Caco-2 (cell line): ENCODE measurements around the gene CASTOR2. TPM values are rescaled to one million over a fixed set of nuclear protein-coding genes. Genes with fewer than 3 reads are reported as not detected.
"Not testable (repeated sequence)": the region's sequence is repeated elsewhere in the genome, so short reads cannot be mapped to it uniquely, and the experiment has no call there.

Experiments used
- BruUV-seq: library from RNA; stranded (reverse); fragments of 400-500 nt; replicated peaks from 2 replicates; lab custom pipeline; 2021; lab: Mats Ljungman, UMichigan
- CTCF ChIA-PET: fragments of 300-600 bp; sonication (Branson Sonifier 250); formaldehyde crosslinking; loops from one replicate; lab custom pipeline; 2022; ENCODE audit warnings: antibody characterized with exemption; lab: Charles Lee
- POLR2A ChIA-PET: fragments of 300-600 bp; sonication (Branson Sonifier 250); formaldehyde crosslinking; loops from one replicate; lab custom pipeline; 2022; ENCODE audit warnings: antibody characterized with exemption; lab: Charles Lee
- DNase-seq, 2 experiments: peaks; one replicate each; pipeline versions ENCODE4 v3.0.0 to v3.0.0-alpha.2; 2020 to 2022
- H3K27me3 ChIP-seq: replicated peaks from 2 replicates; pipeline ENCODE4 v1.6.0; 2011; ENCODE audit warnings: low read length; ENCODE audit not compliant: control insufficient read depth, insufficient read depth
- H3K36me3 ChIP-seq: 2 replicates; pipeline ENCODE4 v1.5.1; 2011; ENCODE audit warnings: low read length; ENCODE audit not compliant: control insufficient read depth, insufficient read depth
- H3K4me1 ChIP-seq: fragments of 250-450 bp; sonication (Bioruptor Pico); 2 replicates; pipeline ENCODE4 v1.5.1; 2020; ENCODE audit warnings: mild to moderate bottlenecking
- H3K4me3 ChIP-seq: 2 replicates; pipeline ENCODE4 v1.5.1; 2011; ENCODE audit warnings: low read depth, mild to moderate bottlenecking, control low read depth, low read length
- H3K9me3 ChIP-seq: fragments of 250-450 bp; sonication (Bioruptor Pico); 2 replicates; pipeline ENCODE4 v1.5.1; 2020; ENCODE audit warnings: mild to moderate bottlenecking, moderate library complexity
- H3K27ac Mint-ChIP-seq: one replicate; pipeline ENCODE4 v1.8.0; 2022; ENCODE audit warnings: mixed read lengths; ENCODE audit not compliant: unreplicated experiment
- H3K27me3 Mint-ChIP-seq: one replicate; pipeline ENCODE4 v1.8.0; 2022; ENCODE audit warnings: mixed read lengths; ENCODE audit not compliant: insufficient read depth, unreplicated experiment
- H3K36me3 Mint-ChIP-seq: one replicate; pipeline ENCODE4 v1.8.0; 2022; ENCODE audit warnings: mild to moderate bottlenecking, mixed read lengths; ENCODE audit not compliant: insufficient read depth, unreplicated experiment
- H3K4me1 Mint-ChIP-seq: one replicate; pipeline ENCODE4 v1.8.0; 2022; ENCODE audit warnings: low read depth, mixed read lengths; ENCODE audit not compliant: unreplicated experiment
- H3K4me3 Mint-ChIP-seq: one replicate; pipeline ENCODE4 v1.8.0; 2022; ENCODE audit warnings: mild to moderate bottlenecking, moderate library complexity, mixed read lengths; ENCODE audit not compliant: unreplicated experiment
- H3K9me3 Mint-ChIP-seq: one replicate; pipeline ENCODE4 v1.8.0; 2022; ENCODE audit warnings: mixed read lengths; ENCODE audit not compliant: unreplicated experiment
- intact Hi-C: fragments of 100-400 bp; cut with micrococcal nuclease; formaldehyde crosslinking; loops from one replicate; pipeline ENCODE4 v1.10.0; 2022; ENCODE audit not compliant: unreplicated experiment
- total RNA-seq: library from RNA; stranded (reverse); gene quantifications from 2 replicates; pipeline ENCODE4 v1.2.3, GENCODE V29; 2022
- TF ChIP-seq, protein P1 (sequence below), 2 experiments: fragments of 200-600 bp in 1 of 2; IDR thresholded peaks; 1 replicate in 1 of 2; 2 replicates in 1 of 2; pipeline versions ENCODE4 v1.5.1 to v1.8.0; 2011 to 2022; ENCODE audit warnings: antibody characterized with exemption in 1 of 2, control low read depth in 1 of 2, inconsistent platforms in 1 of 2, low read depth in 1 of 2, low read length in 1 of 2, mild to moderate bottlenecking in 1 of 2, moderate library complexity in 1 of 2; ENCODE audit not compliant: insufficient read depth in 1 of 2, severe bottlenecking in 1 of 2, unreplicated experiment in 1 of 2

CASTOR2 gene
- total RNA-seq, 1 experiment from 2014 or later, result 45.6 TPM

DNA sequence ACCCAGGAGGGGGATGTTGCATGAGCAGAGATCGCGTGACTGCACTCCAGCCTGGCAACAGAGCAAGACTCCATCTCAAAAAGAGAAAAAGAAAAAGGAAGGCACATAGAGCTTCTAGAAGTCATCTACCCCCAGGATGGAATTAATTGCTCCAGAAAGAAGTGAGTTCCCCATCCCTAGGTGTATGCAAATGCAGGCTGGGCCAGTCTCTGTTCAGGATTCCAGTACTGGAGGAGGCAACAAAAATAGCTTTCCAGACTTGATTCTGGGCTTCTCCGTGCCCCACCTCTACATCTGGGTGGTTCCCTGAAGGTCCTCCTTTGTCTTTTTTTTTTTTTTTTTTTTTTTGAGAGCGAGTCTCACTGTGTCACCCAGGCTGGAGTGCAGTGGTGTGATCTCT is 28.6 kb downstream of the CASTOR2 start:
- H3K27me3 Mint-ChIP-seq, result no peaks in the 10 kb centered on the region
- H3K4me1 ChIP-seq, result peaks cover 25% of the 10 kb centered on the region
- POLR2A ChIA-PET, result no interaction called here
- intact Hi-C loops, result no loop called here
- peak overlapping the region; percentile 96 for H3K27ac Mint-ChIP-seq
- H3K27me3 ChIP-seq, result no peaks in the 10 kb centered on the region
- H3K36me3 ChIP-seq, result no peaks in the 10 kb centered on the region
- CTCF ChIA-PET, result no interaction called here
- BruUV-seq, result TSS peak; percentile 35
- TF ChIP-seq, protein P1, sequence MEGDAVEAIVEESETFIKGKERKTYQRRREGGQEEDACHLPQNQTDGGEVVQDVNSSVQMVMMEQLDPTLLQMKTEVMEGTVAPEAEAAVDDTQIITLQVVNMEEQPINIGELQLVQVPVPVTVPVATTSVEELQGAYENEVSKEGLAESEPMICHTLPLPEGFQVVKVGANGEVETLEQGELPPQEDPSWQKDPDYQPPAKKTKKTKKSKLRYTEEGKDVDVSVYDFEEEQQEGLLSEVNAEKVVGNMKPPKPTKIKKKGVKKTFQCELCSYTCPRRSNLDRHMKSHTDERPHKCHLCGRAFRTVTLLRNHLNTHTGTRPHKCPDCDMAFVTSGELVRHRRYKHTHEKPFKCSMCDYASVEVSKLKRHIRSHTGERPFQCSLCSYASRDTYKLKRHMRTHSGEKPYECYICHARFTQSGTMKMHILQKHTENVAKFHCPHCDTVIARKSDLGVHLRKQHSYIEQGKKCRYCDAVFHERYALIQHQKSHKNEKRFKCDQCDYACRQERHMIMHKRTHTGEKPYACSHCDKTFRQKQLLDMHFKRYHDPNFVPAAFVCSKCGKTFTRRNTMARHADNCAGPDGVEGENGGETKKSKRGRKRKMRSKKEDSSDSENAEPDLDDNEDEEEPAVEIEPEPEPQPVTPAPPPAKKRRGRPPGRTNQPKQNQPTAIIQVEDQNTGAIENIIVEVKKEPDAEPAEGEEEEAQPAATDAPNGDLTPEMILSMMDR (IDR thresholded peaks at IDR 0.05; ENCODE audit: insufficient read depth in 1 of 2, low read depth in 1 of 2, low read length in 1 of 2, severe bottlenecking in 1 of 2, unreplicated experiment in 1 of 2), result no peak
- H3K4me1 Mint-ChIP-seq, result peaks cover 41% of the 10 kb centered on the region
- no peaks in the 10 kb centered on the region for H3K9me3 ChIP-seq
- H3K4me3 Mint-ChIP-seq, result no peak overlapping the region
- no peaks in the 10 kb centered on the region for H3K9me3 Mint-ChIP-seq
- H3K36me3 Mint-ChIP-seq, result peaks cover 22% of the 10 kb centered on the region
- DNase-seq, result no peak
- no peak overlapping the region for H3K4me3 ChIP-seq

DNA sequence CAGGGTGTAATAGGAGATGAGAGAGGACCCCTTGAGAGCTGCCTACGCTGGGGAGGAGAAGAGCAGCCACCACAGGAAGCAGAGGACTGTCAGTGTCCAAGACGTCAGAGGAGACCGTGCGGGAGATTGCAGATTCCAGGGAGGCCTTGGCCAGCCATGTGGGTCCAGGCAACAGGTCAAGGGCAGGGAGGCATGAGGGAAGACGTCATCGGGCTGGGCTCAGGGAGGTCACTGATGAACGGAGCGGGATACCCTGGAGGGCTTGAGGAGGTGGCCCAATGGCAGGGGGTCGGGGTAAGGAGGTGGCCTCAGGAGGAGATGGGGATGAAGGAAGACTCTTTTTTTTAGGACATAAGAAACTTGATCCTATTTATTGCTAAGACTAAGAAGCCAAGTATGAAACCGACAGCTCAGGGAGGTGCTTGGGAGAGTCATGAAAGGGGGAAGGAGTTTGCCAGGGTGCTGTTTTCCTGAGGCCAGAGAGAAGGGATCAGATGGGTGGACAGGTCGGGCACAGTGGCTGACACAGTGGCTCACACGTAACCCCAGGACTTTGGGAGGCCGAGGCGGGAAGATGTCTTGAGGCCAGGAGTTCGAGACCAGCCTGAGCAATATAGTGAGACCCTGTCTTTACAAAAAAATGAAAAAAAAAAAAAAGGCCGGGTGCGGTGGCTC is 30.5 kb downstream of the CASTOR2 start:
- H3K9me3 Mint-ChIP-seq, BruUV-seq, H3K27me3 ChIP-seq, intact Hi-C loops, H3K27me3 Mint-ChIP-seq, DNase-seq, H3K4me3 Mint-ChIP-seq, H3K9me3 ChIP-seq, H3K36me3 ChIP-seq, CTCF ChIA-PET, H3K4me3 ChIP-seq, POLR2A ChIA-PET: not testable (repeated sequence)
- Mint-ChIP-seq H3K36me3 (peaks cover 22% of the 10 kb centered on the region), H3K27ac (peak overlapping the region; percentile 96), H3K4me1 (peaks cover 41% of the 10 kb centered on the region)
- peaks cover 25% of the 10 kb centered on the region for H3K4me1 ChIP-seq

DNA sequence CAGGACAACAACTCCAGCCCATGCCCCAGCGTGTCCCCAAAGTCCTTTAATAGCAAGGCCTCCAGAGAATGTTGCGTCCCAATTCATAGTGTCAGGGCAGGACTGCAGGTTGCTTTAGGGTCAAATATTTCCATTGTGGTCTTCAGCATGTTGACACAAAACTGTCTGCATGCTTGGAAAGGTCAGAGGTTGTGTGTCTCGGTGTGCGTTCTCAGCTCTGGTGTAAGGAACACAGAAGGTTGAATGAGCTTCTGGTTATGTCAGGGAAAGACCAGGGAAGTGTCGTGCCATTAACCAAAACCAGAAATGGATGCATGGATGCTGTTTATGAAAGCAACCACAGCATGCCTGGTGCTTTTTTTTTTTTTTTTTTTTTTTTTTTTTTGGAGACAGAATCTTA is 31.9 kb downstream of the CASTOR2 start:
- intact Hi-C loops, H3K27me3 Mint-ChIP-seq, H3K9me3 Mint-ChIP-seq, H3K36me3 ChIP-seq, BruUV-seq, H3K4me3 ChIP-seq, H3K9me3 ChIP-seq, CTCF ChIA-PET, H3K27me3 ChIP-seq: not testable (repeated sequence)
- peaks cover 39% of the 10 kb centered on the region for H3K4me1 Mint-ChIP-seq
- peak; percentile 65 to 73 for DNase-seq
- H3K36me3 Mint-ChIP-seq, result peaks cover 26% of the 10 kb centered on the region
- POLR2A ChIA-PET, result interaction anchor here (0.7 kb wide), 1 partner anchor 18 kb away, joined by 6 read pairs; no protein-coding TSS in a partner anchor
- H3K4me3 Mint-ChIP-seq, result peak overlapping the region; percentile 53
- H3K27ac Mint-ChIP-seq, result peak overlapping the region; percentile 96
- H3K4me1 ChIP-seq, result peaks cover 25% of the 10 kb centered on the region

DNA sequence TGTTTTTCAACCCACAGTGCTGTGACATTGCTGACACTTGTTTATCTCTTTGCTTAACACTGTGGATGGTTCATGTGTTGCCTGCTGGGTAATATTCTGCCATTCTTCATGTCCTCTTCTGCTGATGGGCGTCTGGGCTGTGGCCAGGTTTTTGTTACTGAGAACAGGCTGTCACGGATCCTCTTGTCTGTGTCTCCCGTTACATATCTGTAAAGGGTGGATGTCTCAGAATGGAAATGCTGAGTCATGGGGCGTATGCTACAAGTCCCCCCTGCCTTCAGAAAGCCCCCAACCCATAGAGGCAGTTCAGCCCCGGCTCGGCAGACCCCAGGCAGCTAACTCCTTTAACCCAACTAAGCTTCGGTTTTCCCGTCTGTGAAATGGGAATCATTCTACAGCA is 33.3 kb downstream of the CASTOR2 start:
- H3K9me3 ChIP-seq, CTCF ChIA-PET, DNase-seq, H3K9me3 Mint-ChIP-seq, H3K36me3 ChIP-seq, H3K27ac Mint-ChIP-seq, H3K4me3 ChIP-seq, intact Hi-C loops, H3K27me3 Mint-ChIP-seq, H3K4me3 Mint-ChIP-seq, BruUV-seq, H3K27me3 ChIP-seq: not testable (repeated sequence)
- Mint-ChIP-seq H3K4me1 (peaks cover 30% of the 10 kb centered on the region), H3K36me3 (peaks cover 36% of the 10 kb centered on the region)
- H3K4me1 ChIP-seq, result peaks cover 20% of the 10 kb centered on the region
- POLR2A ChIA-PET, result interaction anchor here (0.6 kb wide), 1 partner anchor 777 kb away, joined by 4 read pairs; no protein-coding TSS in a partner anchor

DNA sequence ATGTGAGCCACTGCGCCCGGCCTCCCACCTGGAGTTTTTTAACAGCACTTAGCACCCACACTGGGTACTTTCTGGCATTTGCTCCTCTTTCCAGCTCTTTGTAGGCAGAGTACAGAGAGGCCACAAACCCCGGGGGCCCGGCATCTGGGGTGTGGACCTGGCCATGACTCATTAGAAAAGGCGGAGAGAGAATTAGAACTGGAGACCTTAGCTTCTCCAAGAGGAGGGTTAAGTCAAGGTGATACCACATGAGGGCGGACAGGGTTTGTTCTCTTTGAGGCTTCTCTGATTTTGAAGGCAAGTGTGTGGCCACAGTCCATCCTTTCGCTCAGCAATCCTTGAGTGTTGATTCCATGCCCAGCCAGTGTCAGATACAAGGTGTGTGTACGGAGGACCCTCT is 36.9 kb downstream of the CASTOR2 start:
- intact Hi-C loops, H3K9me3 Mint-ChIP-seq, H3K27me3 ChIP-seq, H3K27me3 Mint-ChIP-seq, CTCF ChIA-PET, H3K36me3 ChIP-seq, DNase-seq, H3K4me1 Mint-ChIP-seq, H3K4me1 ChIP-seq, POLR2A ChIA-PET, H3K9me3 ChIP-seq, H3K4me3 ChIP-seq, BruUV-seq, H3K4me3 Mint-ChIP-seq: not testable (repeated sequence)
- Mint-ChIP-seq H3K27ac (peak overlapping the region; percentile 37), H3K36me3 (peaks cover 16% of the 10 kb centered on the region)
